IPS-NIHi7 (cell line): ENCODE measurements around the gene RAB3B.
A peak's percentile ranks its signal among the peaks of the same experiment; 100 is the strongest.
"Not testable (repeated sequence)": the region's sequence is repeated elsewhere in the genome, so short reads cannot be mapped to it uniquely, and the experiment has no call there.

Experiments used
- DNase-seq: peaks from one replicate; pipeline ENCODE4 v3.0.0; 2012; ENCODE audit warnings: mixed read lengths; ENCODE audit errors: extremely low spot score

RAB3B gene

GRCh38 chr1:51989582-51990477, 670 bp downstream of the RAB3B start:
- peak; percentile 55 for DNase-seq

- DNase-seq: no peak
Observed at GRCh38 chr1:51988254-51988653, 2.2 kb downstream of the RAB3B start.

GRCh38 chr1:51986718-51987117, 3.8 kb downstream of the RAB3B start:
- DNase-seq: no peak

GRCh38 chr1:51982161-51982560, 8.3 kb downstream of the RAB3B start:
- DNase-seq: no peak

- DNase-seq: no peak
Observed at GRCh38 chr1:51981555-51981954, 8.9 kb downstream of the RAB3B start.

- no peak for DNase-seq
Observed at GRCh38 chr1:51978099-51978498, 12.4 kb downstream of the RAB3B start.

- no peak for DNase-seq
Observed at GRCh38 chr1:51976846-51977602, 13.5 kb downstream of the RAB3B start.

- no peak for DNase-seq
Observed at GRCh38 chr1:51973587-51974474, 16.7 kb downstream of the RAB3B start.

GRCh38 chr1:51969038-51969705, 21.3 kb downstream of the RAB3B start:
- DNase-seq: no peak

GRCh38 chr1:51968632-51969031, 21.9 kb downstream of the RAB3B start:
- DNase-seq: no peak

GRCh38 chr1:51967213-51967791, 23.2 kb downstream of the RAB3B start:
- DNase-seq: not testable (repeated sequence)

- no peak for DNase-seq
Observed at GRCh38 chr1:51966559-51966958, 23.9 kb downstream of the RAB3B start.

GRCh38 chr1:51964309-51964696, 26.2 kb downstream of the RAB3B start:
- no peak for DNase-seq

- no peak for DNase-seq
Observed at GRCh38 chr1:51963592-51964308, 26.8 kb downstream of the RAB3B start.

GRCh38 chr1:51962486-51963356, 27.8 kb downstream of the RAB3B start:
- no peak for DNase-seq

- no peak for DNase-seq
Observed at GRCh38 chr1:51961954-51962353, 28.5 kb downstream of the RAB3B start.

GRCh38 chr1:51961231-51961630, 29.3 kb downstream of the RAB3B start:
- no peak for DNase-seq

- DNase-seq: peak; percentile 29
Observed at GRCh38 chr1:51960262-51960661, 30.2 kb downstream of the RAB3B start.

GRCh38 chr1:51958824-51959223, 31.7 kb downstream of the RAB3B start:
- no peak for DNase-seq
